GM21825 (cell line): ENCODE measurements around the gene UBR2.

ENCODE experiments used
- ATAC-seq: cut with Tn5 transposase; IDR thresholded peaks from one replicate; pipeline ENCODE4 v1.9.1; 2021; ENCODE audit warnings: mild to moderate bottlenecking, moderate library complexity; ENCODE audit not compliant: unreplicated experiment

UBR2 gene

DNA sequence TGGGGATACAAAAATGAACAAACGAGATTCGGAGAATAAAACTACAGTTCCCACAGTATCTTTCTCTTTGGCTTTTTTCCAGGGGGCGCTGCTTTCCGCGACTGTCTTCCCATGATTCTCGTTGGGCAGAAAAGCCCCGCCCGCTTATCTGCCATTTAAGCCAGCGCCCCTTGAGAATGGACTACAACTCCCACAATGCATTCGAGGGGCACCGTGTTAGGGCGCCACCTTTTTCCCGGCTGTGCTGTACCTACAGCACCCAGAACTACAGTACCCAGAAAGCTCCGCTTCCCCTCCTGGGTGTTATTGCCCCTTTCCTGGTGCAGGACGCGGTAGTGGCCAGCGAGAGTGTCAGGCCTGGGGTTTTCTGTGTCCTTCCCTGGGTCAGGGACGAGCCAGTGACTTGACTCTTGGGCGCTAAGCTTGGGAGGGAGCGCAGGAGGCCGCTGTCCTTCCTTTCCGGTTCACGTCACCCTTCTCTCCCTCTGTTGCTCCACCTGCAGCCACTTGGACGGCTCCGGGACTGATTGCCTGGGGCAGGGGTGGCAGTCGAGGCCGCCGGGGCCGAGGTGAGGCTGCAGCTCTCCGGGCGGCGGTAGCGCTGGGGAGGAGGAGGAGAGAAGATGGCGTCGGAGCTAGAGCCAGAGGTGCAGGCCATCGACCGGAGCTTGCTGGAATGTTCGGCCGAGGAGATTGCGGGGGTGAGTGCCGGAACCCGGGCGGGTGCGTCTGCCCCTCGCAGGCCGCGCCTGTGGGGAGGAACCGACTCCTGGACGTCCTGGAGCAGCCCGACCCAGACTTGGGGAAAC lies at the start of gene UBR2:
TSS of gene UBR2 (plus strand) at position 333 of the 809 bp plus-strand sequence. CDS start at position 624, 291 bp downstream.
- ATAC-seq = peak; percentile 89

DNA sequence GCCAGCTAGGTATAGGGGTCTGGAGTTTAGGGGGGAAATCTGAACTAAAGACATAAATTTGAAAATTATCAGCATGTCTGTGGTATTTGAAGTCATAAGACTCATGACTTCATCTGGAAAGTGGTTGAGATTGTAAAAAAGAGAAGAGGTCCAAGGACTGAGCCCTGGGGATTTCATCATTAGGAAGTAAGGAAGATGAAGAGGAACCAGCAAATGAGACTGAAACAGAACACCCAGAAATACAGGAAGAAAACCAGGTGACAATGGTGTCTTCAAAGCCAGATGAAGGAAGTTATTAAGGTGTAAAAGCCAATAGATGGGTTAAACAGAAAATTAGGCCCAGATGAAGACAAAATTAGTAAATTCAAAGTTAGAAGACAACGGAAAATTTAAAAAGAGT lies 49.1 kb upstream of the UBR2 start:
- ATAC-seq = no peak

DNA sequence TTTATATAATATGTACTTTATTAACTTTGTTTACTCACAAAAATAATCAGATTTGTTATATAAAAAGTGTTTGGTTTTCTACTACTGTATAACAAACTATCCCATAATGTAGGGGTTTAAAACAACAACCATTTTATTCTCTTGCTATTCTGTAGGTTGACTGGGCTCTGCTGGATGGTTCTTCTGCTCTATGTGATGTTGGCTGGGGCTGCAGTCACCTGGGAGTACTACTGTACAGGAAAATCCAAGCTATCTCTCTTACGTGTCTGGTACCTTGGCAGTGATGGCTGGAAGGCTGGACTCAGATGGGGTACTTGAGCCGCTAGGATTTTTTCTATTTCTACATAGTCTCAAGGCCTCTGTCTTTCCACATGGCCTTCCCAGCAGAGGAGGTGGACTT lies 44.0 kb upstream of the UBR2 start:
- ATAC-seq = no peak

DNA sequence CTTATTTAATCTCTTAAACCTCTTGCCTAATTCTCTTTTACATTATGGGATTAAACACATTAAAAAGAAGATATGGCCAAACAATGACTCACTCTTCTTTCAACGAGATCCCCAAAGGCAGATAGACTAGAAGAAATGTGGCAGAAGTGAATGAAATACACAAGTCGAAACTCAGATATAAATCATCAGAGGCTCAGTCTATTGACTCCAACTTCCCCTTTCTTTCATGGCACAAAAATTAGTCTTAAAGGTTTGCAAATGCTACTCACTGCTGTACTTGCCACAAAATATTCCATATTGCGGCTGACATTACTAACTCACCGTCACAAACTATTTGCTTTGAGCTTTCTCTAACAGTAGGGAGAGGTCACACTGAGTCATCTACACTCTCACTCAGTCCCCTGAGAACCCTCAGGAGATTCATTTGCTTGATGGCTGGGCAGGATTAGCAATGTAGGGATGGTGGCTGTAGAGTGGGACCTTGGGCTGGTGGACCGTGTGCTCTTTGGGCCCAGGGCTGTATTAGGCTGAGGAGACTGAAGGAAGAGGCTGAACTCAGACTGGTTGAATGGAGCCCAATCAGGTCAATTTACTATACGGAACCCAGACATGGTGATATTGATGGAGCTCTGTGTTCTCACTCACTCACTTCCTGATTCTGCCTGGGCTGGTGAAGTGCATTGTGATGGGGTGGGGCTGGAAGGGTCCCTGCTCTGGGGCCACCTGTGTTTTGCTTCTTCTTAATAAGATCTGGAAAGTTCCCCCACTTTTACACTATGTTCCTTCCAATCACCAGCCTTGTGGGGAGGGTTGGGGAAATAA lies 42.8 kb upstream of the UBR2 start:
- no peak for ATAC-seq

DNA sequence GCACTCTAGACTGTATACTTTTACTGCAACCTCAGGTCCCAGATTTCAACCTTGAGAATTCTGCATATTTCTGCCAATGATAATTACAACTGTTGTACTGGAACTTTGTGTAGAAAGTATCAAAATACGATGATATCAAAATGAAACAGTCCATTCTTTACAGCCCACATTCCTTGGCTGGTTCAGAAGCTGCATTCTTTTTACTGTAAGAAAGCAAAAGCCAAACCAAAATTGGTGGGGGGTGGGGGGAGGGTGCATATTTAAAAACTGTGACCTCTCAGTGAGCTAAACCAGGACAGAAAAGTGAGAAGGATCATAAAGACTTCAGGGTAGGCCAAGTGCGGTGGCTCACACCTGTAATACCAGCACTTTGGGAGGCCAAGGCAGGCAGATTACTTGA lies 41.8 kb upstream of the UBR2 start:
- ATAC-seq = no peak

DNA sequence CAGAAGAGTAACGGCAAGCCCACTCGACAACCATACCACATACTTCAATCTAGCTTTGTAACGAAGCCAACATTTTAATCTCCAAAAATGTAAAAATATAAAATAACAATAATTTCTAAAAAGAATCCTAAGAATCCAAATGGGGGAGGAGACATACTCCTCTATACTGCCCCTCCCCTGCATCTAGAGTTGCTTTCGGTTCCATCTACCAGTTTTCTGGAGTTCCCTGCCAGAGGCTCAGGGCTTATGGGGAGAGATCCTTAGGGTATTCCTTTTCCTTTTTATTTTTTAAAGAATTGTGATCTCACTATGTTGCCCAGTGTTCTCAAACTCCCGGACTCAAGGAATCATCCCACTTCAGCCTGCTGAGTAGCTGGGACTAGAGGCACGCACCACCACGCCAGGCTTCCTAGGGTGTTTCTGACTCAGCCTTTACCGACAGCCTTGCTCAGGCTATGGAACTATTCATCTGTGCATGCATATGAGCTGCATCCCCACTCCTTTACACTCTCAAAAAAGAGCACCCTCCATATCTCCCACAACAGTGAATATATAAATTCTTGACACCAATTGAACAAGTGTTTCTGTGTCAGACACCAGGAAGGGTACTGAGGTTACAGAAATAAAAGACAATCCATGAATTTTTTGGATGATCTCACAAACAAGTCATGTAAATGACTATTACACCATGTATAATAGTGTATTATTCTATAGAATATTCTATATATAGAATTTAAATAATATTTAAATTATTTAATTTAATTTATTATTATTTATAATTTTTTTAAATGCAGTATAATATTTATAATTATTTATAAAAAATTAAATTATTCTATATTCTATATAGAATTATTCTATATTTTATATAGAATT lies 40.7 kb upstream of the UBR2 start:
- ATAC-seq = no peak

DNA sequence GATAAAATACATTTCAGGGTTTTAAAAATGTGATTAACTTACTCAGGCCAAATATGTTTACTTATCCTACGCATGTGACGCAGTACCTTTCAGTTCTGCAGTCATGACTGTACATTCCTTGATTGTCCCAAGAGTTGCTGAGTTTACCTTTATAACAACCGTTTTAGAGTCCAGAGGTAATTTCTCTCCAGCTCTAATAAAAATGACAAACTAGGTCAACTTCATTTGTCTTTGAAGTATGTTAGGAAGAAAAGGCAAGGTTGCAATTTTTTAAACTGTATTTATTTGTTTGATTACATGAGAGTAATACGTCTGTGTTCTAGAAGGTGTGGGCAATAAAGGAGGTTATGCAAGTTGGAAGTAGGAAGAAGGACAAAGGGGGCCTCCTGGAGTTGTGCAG lies 38.6 kb upstream of the UBR2 start:
- no peak for ATAC-seq

DNA sequence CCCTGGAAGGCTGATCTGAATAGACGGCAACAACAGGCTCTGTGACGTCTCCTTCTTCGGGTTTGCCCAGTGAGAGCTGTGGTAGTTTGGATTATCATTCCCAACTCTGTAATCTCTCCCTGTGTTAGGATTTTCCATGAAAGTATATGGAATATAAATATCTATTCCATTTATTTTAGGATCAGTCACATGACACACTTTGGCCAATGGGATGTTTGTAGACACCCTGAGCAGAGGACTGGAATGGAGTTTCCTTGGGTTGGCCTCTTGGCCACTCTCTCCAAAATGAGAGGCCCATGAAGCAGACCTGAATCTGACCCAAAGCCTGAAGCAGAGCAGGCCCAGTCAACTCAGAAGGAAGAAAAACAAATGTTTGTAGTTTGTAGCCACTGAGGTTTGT lies 37.2 kb upstream of the UBR2 start:
- no peak for ATAC-seq

DNA sequence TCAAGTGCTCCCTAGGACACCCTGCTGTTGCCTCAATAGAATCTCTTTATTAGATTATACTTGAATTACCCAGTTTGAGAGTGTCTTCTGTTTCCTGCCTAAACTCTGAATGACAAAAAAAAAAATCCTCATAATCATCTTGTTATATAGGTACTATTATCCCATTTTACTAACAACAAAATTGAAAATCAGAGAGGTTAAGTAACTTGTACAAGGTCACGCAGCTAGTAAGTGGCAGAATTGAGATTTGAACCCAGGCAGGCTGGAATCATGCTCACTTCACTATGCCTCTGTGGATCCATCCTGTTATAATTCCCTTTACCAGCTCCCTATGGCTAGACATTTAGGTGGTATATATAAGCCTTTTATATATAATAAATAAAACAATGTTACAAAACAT lies 36.6 kb upstream of the UBR2 start:
- no peak for ATAC-seq

DNA sequence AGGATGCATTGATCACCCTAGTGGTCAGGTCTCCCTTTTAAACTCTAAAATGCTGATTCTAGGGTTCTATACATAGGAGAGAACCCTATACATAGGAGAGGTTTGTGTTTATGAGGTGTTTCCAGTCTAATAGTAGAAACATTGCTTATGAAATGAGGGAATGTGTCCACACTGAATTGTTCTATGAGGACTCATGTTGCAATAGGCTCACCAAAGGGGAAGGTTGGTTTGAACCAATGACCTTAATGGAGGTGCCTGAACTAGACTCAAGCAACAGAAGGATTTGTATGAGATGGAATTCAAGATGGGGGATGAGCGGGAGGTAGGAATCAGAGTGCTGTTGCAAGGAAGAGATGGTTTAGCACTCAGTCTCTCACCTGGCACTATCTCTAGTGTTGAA lies 33.5 kb upstream of the UBR2 start:
- no peak for ATAC-seq

DNA sequence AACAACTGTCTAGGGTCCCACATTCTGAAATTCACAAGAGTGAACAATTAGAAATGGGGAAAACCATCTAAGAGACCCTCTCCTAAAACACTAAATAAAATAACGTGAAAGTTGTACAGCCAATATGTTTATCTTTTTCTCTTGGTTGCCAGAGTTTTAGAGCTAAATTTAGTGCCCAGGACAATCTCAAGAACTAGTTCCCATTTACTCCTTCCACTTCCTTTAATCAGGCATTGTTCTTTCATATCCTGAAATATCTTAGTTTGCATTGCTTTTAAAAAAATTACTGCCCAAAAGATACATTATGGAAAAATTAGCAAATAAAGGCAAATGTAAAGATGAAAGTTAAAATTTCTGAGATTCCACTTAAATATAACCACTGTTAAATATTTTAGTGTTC lies 33.1 kb upstream of the UBR2 start:
- ATAC-seq = no peak

DNA sequence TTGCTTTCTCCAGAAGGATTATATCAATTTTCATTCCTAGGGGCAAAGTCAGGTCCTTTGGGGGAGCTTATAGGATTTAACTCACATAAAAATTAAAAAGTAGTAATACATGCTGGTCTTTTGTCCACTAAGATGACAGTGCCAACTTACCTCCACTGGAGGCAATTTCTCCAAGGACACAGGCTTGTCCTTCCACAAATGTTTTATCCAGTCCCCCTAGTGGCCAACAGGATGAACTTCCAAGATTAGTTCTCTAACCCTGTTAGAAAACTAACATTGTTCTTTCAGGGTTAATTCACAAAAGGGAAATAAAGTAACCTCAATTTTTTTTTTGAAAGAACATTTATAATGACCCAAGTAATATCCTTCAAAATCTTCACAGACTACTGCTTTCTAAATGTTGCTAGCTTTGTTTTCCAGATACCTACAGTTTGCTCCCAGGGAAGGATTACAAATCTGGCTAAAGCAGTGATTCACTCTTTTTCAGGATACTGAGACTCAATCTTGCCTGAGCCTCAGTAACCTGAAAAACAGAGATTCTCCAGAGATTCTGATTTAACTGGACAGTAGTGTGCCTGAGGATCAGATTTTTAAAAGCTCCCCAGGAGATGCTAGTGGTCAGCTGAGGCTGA lies 31.7 kb upstream of the UBR2 start:
- ATAC-seq = no peak

DNA sequence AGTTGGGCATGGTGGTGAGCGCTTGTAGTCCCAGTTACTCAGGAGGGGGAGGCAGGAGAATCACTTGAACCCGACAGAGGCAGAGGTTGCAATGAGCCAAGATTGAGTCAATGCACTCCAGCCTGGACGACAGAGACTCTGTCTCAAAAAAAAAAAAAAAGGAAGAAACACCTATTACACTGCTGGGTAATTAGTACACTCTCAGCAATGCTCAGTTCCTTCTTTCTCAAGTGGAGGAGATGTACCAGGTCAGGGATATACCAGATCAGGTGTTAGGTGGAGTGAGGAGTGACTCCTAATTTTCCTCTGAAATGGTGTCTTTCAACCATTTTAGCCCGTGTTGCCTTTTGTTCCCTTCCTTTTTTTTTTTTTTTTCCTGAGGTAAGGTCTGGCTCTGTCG lies 30.0 kb upstream of the UBR2 start:
- no peak for ATAC-seq

DNA sequence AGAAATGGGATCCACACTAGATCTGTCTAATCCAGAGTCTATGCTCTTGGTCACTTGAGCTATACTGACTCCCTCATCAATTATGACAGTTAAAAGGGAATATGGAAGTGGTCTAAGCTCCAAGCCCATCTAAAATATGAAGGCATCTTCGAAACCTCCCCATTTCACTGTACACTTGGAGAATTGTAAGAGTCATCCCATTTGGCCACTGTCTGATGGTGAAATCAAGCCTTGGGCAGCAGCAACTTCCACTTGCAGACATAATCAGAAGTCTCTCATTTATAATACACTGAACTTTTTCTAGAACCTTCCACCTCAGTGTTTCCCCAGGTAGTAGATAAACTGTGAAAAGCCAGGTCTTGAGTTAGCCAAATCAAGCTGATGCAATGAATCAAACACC lies 26.3 kb upstream of the UBR2 start:
- no peak for ATAC-seq

DNA sequence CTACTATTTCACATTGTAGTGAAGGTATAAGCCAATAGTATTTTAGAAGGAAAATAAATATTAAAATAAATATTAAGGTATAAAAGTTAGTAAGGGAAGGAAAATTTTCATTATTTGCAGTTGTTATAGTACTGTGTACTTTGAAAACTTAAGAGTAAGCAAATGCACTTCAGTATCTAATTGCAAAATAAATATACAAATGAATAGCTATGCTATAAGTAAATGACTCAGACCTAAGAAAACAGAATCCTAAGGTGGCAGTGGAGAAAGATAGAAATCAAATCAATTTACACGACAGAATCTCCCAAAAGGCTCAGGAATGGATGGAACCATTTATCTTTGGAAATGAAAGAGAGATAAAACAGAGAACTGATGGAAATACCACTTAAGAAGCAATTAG lies 24.7 kb upstream of the UBR2 start:
- no peak for ATAC-seq

DNA sequence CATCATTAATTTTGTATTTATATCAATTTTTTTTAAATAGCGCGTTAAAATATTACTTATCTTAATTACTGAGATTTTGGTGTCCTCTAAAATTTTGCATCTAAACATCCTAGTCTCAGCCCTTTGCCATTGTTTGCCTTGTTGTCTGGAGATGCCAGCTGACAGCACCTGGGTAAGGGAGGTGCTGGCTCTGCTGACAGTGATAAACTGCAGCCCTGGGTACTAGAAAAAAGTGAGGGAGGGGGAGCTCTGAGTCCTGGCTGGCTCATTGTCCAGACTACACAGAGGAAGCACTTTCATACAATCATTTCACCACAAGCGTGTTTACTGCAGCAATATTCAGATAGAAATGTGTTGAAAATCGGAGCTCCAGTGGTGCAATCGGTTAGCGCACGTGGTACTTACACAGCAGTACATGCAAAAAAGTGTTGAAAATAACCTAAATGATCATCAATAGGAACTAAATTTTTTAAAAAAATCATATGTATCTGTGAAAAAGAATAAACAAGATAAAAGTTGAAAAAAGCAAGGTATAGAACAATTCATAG lies 18.5 kb upstream of the UBR2 start:
- no peak for ATAC-seq

DNA sequence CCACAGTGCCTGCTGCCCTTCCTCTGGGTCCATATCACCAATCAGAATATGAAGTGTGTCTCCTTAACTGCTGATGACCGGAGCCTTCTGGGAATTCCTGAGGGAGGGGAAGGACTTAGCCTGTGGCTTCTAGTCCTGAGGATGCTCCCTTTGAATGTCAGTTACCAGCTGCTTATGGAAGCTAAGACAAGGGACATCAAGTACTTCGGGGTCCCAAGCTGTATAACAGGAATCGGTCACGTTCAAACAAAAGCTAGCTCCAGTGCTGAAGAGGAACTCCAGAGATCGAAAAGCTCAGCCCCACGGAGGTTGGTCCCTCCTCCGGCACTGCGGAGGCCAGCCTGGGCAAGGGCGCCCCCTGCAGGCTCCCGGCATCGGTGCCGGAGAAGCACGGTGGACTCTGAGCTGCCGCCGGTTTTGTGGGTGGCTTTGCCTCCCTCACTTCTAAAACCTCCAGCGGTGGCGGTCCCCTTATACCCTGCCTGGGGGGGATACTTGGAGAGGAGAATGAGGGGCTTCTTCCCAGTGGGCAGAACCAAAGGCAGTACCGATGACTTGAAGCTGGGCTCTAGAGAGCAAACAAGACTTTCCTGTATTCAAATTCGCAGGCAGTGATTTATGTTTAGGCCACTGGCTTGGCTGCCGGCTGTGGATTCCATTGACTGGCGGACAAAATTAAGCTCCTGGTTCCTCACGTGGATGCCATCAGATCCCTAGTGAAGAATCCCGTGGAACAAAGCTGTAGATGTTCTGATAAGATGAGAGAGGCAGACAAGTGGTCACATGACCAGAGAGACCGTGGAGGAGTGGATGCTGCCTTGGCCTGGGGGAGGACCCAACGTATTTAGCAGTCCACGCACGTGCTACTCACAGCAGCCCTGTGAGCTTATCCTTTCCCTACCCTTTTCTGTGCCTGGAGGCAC lies 16.2 kb upstream of the UBR2 start:
- peak; percentile 92 for ATAC-seq

DNA sequence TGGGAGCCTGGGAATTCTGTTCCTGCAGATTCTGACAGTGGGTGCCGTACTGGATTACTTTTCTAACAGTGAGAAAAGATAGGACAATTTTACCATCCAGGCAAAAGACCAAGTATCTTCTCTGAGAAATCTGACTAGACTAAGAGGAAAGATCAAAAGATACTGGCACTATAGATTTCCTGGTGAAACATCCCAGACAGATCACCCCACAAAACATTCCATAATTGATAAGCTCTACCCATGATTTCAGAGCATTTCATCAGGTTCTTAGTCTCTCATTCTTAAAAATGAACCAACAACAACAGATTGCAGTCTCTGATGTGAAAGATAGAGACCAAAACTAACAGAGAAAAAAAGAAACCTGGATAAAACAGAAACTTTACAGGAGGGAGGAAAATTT lies 13.6 kb upstream of the UBR2 start:
- no peak for ATAC-seq

DNA sequence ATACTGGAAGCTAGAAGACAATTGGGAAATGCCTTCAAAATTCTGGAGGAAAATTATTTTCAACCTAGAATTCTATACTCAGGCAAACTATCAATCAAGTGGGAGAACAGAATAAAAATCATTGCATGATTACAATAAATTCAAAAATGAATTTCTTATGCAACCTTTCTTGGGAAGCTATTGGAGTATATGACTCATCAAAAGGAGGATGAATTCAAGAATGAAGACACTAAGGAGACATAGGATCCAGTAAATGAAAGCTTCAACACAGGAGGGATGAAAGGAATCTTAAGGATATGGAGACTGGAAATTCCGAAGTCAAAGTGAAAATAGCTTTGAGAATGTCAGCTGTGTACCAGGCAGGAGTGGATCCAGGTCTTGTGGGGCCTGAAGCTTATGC lies 12.6 kb upstream of the UBR2 start:
- ATAC-seq = no peak

DNA sequence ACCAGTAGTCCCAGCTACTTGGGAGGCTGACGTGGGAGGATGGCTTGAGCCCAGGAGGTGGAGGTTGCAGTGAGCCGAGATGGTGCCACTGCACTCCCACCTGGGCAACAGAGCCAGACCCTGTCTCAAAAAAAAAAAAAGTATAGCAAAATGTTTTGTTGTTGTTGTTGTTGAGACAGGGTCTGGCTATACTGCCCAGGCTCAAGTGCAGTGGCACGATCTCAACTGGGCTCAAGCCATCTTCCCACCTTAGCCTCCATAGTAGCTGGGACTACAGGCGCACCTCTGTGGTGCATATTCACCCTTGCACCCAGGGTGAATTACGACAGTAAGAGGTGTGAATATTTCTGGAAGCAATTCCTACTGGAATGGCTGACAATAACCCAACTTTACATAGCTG lies 11.4 kb upstream of the UBR2 start:
- no peak for ATAC-seq
